ENCODE data around the gene CLHC1.
"Not testable (repeated sequence)": the region's sequence is repeated elsewhere in the genome, so short reads cannot be mapped to it uniquely, and the experiment has no call there.

CLHC1 gene

DNA sequence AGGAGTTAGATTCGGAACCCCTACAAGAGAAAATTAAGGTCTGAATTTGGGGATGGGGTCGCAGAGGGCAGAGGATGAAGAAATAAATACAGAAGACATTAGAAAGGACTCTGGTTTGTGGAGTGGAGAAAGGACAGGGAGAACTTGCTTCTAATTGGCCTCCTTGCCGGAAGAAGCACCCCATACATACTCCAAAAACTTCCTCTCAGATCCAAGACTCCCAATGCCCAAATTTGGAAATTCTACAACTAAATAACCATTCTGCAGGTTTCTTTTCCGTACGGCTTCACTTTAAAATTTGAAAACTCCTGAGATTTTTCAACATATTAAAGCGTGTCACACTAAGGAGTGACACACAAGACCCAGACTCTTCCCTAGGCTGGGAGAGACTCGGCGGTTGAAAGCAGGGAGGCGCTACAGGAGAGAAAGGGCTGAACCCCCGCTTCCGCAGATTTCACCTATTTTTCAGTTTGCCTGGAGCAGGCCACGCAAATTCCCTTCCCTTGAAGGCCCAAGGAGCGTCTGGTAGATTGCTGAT, 478 bp downstream of the CLHC1 start:
- DNase-seq, result no peak

DNA sequence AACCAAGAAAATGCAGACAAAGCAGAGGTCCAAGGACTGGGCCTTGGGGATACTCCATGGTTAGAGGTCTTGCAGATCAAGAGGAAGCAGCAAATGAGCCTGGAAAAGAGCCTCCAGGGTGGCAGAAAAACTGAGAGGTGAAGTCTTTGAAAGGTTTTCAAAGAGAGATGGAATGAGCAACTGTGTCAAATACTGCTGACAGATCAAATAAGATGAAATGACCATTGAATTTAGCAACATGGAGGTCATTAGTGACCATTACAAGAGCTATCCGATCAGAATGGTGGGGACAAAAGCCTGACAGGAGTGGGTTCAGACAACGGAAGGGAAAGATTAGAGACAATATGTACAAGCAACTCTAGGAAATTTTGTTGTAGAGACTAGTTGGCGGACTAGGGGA, 1.5 kb downstream of the CLHC1 start:
- no peak for DNase-seq

DNA sequence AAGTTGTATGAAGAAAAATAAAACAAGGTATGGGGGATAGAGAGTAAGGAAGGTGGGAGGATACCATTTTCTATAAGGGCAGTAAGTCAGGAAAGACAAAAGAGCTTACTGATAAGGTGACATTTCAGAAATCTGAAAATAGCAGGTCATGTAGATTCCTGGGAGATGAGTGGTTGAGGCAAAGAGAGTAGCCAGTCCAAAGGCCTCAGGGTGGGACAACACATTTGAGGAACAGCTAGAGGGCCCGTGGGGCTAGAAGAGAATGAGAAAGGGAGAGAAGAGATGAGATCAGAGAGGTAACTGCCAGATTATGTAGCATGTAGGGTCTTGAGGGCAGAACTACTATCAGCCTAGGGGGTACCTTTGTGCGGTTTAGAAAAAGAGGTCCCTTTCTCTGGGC, 2.9 kb downstream of the CLHC1 start:
- no peak for DNase-seq

DNA sequence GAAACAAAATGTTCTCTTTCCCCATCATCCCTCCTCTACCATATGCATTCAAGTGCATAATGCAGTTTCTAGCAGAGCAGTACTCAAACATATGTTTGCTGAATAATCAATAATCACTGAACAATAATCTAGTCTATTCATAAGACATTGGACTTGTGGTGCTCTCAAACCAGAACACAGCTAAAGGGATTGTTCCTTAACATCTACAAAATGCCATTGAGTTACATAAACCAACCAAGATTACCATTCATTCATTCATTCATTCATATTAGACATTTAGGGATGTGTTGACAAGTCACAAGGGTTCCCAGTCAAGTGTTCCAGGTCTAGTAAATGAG, 3.9 kb downstream of the CLHC1 start:
- DNase-seq, result no peak

DNA sequence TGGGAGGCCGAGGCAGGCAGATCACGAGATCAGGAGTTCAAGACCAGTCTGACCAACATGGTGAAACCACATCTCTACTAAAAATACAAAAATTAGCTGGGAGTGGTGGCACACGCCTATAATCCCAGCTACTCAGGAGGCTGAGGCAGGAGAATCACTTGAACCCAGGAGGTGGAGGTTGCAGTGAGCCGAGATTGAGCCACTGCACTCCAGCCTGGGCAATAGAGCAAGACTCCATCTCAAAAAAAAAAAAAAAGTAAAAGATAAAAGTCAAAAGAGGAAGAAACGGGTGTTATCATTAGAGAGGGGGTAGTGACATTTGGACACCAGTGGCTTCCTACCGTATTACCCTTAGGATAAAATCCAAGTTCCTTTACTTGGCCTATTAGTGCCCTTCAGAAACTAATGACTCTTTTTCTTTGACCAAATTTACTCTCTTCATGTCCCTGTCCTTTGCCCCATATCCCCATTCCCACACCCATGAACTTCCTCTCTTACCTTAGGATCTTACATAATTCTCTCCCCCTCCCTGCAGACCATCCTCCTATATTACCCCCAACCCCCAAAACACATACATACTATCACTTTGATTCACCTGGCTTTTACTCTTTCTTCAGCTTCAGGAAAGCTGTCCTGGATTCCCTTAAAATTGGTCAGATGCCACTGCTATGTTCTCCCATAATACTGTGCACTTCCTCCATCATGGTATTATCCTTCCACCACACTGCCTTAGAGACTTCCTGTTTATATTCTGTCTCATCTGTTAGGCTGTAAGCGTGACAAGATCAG, 4.5 kb downstream of the CLHC1 start:
- not testable (repeated sequence) for DNase-seq

DNA sequence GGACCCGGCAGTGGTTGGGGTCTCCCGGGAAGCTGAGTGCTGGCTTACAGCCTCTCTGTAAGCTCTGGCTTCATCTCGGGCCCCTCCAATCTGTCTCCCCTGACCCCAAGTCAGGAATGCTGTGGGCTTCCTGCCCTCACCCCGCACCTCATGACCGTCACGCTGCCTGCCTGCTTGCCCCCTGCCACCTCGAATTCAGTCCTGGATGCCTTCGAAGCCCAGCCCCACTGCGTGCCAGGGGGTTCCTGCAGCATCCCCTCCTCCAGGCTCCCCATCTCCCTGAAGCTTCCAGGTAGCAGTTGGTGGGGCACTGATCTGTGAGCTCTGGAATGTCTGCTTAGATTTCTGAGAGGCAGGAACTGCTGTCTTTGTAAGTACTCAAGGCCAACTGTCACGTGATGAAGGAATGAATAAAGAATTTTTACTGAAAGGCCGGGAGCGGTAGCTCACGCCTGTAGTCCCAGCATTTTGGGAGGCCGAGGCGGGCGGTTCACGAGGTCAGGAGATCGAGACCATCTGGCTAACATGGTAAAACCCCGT, 6.5 kb downstream of the CLHC1 start:
- DNase-seq, result no peak

DNA sequence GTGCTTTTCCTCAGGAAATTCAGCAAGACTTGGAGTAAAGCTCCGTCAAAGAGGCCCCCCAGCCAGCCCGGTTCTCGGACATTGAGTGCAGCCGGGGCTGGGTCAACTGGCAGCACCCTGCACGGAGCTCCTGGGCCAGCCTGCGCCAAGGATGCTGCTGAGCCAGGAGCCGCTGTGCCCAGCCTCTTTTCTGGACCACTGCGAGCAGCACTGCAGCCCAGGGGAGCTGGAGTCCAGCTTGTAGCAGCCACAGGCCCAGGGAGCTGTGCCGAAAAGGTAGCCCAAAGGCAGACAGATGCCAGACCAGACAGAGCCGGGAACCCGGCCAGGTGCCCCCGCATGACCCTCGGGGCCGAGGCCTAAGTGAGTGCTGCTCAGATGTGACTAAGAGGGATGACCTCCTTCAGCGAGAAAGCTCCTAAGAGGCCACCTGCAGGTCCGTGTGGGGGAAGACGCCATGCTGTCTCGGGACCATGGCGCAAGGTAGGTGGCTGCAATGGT, 7.3 kb downstream of the CLHC1 start:
- DNase-seq, result no peak

DNA sequence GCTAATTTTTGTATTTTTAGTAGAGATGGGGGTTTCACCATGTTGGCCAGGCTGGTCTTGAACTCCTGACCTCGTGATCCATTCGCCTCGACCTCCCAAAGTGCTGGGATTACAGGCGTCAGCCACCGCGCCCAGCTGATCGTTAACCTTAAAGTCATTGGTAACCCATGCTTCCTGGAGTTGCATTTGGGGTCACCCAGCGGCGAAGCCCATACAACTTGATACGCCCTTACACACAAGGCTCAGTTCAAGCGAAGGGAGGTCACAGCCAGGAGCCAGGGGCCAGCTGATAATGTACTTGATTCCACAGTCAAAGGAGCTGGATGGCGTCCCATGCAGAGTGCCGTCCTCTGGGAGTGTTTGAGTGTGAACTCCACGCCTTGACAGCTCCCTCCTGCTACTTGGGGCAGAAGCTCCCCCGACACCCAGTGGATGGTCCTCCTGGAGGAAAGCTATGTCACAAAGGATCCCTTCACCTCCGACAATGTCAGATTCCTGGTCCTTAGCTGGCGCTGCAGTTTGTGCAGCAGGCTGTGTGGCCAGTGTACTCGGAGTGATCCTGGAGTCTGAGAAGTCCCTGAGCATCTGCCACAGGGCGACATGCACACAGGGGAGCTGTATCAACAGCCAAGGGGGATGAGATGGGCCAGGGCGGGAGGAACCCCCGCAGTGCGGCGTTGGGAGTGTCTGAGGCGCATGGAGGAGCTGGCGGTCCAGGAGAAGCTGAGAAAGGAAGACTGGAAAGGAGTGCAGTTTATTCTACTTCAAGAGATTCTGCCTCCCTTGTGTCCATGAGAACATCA, 7.9 kb downstream of the CLHC1 start:
- no peak for DNase-seq

DNA sequence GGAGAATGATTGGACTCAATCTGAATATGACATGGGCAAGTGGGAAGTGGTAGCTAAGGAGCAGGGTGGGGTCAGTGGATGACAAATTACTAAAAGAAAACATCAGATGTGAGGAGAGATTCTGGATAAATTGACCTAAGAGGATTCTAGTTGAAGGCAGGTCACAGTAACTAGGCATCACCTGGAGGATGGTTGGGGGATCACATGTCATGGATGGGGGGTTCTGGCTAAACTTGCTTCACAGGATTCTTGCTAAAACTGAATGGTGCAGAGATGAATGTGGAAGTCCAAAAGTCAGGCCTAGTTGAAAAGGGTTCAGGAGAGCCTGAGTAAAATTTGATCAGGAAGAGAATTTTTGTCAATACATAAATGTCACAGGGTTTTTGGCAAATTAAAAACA, 18.3 kb downstream of the CLHC1 start:
- no peak for DNase-seq

DNA sequence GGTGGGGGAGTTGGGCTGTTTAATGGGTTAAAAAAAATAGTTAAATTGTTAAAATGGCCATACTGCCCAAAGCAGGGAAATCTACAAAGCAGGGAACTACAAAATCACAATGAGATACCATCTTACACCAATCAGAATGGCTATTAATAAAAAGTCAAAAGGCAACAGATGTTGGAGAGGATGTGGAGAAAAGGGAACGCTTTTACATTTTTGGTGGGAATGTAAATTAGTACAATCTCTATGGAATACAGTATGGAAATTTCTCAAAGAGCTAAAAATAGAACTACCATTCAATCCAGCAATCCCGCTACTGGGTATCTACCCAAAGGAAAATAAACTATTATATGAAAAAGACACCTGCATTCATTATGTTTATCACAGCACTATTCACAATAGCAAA, 27.1 kb downstream of the CLHC1 start:
- no peak for DNase-seq

DNA sequence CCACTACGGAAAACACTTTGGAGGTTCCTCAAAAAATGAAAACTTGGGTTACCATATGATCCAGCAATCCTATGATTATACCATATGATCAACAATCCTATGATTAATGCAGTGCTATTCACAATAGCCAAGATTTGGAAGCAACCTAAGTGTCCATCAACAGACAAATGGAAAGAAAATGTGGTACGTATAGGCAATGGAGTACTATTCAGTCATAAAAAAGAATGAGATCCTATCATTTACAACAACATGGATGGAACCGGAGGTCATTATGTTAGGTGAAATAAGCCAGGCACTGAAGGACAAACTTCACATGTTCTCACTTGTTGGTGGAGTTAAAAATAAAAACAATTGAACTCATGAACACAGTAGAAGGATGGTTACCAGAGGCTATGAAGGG, 27.6 kb downstream of the CLHC1 start:
- DNase-seq, result no peak

DNA sequence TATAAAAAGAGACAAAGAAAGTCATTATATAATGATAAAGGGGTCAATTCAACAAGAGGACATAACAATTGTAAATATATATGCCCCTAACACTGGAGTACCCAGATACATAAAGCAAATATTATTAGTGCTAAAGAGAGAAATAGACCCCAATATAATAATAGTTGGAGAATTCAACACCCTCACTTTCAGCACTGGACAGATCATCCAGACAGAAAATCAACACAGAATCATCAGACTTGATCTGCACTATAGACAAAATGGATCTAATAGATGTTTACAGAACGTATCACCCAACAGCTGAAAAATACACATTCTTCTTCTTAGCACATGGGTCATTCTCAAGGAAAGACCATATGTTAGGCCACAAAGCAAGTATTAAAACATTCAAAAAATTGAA, 31.7 kb downstream of the CLHC1 start:
- no peak for DNase-seq

DNA sequence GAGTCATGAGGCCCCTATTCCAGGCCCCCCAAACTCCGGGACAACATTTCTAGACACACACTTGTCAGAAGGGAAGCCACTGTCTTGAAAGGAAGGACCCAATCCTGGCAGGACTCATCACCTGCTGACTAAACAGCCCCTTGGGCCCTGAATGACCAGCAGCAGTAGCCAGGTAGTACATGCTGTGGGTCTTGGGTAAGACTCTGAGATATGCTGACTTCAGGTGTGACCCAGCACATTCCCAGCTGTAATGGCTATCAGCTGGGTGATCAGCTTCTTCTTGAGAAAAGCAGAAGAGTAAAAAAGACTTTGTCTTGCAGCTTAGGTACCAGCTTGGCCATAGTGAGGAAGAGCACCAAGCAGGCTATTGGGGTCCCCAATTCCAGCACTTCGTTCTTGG, 35.6 kb downstream of the CLHC1 start:
- DNase-seq, result no peak

DNA sequence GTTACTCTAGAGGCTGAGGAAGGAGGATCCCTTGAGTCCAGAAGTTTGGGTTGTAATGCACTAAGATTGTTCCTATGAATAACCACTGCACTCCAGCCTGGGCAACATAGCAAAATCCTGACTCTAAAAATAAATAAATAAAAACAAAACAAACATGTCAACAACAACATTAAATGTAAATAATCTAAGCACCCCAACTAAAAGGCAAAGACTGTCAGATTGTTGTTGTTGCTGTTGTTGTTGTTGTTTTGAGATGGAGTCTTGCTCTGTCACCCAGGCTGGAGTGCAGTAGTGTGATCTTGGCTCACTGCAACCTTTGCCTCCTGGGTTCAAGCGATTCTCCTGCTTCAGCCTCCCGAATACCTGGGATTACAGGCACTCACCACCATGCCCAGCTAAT, 40.2 kb downstream of the CLHC1 start:
- not testable (repeated sequence) for DNase-seq

DNA sequence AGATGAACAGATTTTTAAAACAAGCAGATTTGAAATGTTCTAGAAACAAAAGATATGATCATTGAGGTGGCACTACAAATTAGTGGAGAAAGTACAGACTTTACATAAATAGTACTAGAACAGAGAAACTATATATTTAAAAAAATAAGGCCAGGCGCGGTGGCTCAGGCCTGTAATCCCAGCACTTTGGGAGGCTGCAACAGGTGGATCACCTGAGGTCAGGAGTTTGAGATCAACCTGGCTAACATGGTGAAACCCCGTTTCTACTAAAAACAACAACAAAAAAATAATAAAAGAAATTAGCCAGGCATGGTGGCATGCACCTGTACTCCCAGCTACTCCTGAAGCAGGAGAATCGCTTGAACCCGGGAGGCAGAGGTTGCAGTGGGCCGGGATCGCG, 45.3 kb downstream of the CLHC1 start:
- not testable (repeated sequence) for DNase-seq

DNA sequence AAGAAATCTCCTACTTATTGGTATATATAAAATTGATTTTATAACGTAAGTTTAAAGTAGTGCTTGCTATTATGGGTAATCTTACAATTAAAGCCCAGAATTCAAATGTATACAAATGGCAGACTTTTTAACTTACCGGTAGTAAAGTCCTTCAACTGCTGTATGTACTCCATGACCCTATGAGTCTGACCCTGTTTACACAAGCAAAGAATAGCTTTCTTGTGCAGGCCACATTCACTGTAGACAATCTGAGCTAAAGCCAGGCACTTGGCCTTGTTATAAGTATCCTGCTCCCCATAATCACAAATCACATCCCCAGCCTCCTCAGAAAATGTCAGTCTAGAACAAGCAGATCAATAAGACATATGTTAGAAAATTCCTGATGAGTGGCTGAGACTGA, 51.7 kb downstream of the CLHC1 start:
- DNase-seq, result no peak

DNA sequence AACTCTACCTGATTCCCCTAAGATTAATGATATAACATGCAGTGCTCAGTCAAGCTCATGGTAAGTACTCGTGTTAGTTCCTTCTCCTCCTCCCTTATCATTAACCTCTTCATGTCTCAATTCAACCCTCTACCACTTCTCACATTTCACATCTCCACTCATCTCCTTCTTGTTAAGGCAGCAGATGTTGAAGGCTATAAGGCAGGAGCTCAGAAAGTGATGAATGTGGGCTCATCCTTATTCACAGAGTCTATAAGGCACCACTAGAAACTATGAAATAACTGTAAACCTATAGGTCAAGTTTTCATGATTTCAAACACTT, 56.0 kb downstream of the CLHC1 start:
- DNase-seq, result no peak

DNA sequence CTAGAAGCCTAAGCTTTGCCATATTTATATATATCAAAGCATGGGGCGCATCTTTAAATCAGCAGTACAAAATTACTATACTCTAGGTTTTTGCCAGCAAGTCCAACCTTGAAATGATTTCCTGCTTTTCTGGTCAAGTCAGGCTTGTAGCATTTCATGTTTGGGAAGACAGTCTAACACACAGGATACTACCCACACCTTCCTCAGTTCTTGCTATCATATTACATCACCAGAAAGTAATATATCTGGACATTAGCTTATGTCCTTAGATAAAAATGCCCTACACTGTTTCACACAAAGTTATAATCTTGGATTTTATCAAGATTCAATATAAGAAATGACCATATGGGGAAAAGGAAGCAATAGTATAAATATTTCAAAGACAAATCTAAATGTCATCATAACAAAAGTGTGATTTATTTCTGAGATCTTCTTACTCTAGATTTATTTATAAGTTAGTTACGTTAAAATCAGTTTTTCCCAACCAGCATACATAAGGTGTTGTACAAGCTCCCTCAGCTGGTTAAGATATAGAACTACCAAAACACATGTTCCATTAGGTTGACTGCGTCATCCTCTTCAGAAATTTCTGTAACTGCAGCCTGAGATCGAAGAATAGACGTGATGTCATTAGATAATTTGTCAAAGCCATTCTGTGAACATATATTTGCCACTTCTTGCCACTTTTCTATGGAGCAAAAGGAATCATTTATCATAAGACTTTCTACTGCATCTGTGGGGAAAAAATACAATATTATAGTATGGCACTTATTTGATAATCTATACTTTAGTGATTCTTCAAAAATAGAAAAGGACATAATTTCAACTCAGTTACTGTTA, 56.6 kb downstream of the CLHC1 start:
- DNase-seq, result peak; percentile 82

DNA sequence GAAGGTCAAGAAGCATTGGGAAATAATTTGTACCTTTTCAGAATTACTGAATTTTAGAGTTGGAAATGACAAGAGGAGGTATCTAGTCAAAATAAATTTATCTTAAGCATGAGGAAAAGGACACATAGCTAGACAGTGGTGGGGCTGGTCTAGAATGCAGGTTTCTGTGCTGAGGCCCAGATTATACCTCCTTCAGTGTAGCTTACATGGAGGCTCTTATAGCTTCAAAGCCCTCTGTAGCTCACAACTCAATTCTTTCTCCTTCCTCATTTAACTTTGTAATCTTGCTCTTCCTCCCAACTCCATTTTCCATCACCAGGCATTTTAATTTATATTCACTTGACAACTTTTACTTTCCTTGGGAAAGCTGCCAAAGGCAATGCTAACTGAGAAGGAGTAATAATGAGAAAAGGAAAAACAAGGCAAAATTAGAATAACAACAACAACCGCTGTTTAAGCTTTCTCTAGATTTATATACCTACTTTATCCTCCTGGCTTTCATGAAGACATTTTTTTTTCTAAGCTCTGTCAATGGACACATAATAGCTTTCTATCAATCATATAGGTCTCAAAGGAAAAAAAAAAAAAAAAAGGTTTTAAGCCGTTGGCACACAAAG, 58.5 kb downstream of the CLHC1 start:
- DNase-seq, result no peak

DNA sequence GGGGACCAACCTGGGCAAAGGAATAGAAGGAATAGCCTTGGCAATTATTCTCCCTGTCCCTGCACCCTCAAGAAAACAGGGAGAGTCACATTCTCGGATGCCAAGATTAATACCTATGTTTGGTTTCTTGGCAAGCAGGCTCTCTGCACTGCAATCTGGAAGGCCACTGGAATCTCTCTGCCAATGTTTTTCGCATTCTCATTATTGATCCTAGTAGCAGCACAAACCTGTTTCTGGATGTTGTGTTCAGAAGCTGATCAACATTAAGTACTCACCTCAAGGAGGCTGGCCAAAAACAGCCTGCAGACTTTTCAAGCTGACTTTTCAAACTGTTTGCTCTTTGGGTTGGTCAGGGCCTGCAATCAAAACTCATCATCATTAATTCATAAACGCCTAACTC, 62.2 kb downstream of the CLHC1 start:
- DNase-seq, result no peak

DNA sequence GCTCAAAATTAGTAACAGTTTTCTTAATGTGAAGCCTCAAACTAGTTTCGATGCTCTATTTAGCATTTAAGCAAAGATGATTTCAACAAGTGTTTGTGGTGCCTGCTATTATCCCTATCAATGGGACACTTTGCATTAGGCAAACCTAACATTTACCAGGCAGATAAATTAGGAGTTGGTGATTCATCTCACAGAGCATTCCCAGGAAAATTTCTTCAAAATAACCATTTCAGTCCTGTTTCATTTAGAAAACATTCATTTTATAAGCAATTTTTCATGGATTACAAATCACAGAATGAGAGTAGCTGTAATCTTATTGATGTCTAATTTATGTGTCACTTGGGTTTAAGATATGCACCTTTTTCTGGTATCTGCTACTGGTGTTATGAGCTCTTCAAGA, 62.7 kb downstream of the CLHC1 start:
- DNase-seq, result no peak

Data from SHP77 treated with DMSO at 0.1 percent for 48 hours (cell line).